ENCODE results near the gene DHRS9.
"Not testable (repeated sequence)": the region's sequence is repeated elsewhere in the genome, so short reads cannot be mapped to it uniquely, and the experiment has no call there.

DHRS9 gene

DNA sequence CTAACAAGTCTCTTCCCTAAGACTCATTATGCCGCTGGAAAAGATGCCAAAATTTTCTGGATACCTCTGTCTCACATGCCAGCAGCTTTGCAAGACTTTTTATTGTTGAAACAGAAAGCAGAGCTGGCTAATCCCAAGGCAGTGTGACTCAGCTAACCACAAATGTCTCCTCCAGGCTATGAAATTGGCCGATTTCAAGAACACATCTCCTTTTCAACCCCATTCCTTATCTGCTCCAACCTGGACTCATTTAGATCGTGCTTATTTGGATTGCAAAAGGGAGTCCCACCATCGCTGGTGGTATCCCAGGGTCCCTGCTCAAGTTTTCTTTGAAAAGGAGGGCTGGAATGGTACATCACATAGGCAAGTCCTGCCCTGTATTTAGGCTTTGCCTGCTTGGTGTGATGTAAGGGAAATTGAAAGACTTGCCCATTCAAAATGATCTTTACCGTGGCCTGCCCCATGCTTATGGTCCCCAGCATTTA is 26.3 kb downstream of the DHRS9 start:
- DNase-seq (ENCODE audit: low spot score): peak; percentile 88

DNA sequence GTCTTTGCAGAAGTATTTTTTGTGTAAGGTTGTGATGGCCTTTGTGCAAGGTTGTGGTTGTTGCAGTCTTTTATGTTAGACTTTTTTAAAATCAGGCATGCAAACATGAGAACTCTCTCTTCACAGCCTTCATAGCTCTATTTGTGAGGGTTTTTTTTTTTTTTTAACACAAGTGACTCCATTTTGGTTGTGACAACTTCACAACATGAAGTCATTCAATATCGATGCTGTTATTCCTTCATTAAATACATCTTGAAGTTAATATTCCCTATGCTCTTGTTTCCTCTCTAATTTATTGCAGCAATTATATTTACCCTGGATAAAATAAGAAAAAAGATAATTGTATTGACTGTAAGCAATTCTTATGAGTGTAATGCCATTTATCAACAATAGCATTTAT is 35.5 kb downstream of the DHRS9 start:
- DNase-seq (ENCODE audit: low spot score): no peak

- DNase-seq (ENCODE audit: low spot score): no peak
These were observed 36.1 kb downstream of the DHRS9 start for GRCh38 chr2:169105476-169105875.

DNA sequence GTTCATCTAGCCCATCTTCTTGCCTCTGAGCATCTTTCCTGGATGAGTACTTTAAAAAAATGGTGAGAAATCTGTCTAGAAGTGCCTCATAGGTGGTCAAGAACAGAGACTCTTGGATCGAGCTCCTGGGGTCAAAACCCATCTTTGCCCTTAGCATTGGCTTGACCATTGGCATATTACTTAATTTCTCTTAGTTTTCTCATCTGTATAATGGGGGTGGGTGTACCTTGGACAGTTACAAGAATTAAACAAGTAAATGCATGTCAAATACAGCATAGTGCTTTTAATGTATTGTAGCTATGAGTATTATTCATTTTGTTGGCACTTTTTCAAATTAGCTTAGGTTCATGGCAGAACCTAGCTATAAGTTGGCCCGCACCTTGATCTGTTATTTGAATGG is 36.8 kb downstream of the DHRS9 start:
- DNase-seq (ENCODE audit: low spot score): no peak

- no peak for DNase-seq (ENCODE audit: low spot score)
These were observed 37.5 kb downstream of the DHRS9 start for GRCh38 chr2:169106563-169107545.

DNA sequence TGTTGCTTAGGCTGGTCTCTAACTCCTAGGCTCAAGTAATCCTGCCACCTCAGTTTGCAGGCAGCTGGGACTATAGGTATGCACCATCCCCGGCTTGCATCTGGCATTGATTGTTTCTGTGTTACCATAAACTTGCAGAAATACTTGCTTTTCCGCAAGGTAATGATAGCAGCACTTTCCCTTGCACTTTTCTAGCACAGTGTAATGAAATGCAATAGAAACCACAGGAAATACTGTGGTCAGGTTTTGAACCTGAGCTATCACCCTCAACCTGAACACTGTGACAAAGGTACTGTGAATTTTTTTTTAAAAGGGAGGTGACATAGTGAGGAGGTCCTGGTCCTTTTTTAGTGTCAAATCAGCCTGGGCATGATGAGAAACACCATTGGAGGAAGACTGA is 38.3 kb downstream of the DHRS9 start:
- no peak for DNase-seq (ENCODE audit: low spot score)

- no peak for DNase-seq (ENCODE audit: low spot score)
These were observed 38.9 kb downstream of the DHRS9 start for GRCh38 chr2:169108099-169108884.

DNA sequence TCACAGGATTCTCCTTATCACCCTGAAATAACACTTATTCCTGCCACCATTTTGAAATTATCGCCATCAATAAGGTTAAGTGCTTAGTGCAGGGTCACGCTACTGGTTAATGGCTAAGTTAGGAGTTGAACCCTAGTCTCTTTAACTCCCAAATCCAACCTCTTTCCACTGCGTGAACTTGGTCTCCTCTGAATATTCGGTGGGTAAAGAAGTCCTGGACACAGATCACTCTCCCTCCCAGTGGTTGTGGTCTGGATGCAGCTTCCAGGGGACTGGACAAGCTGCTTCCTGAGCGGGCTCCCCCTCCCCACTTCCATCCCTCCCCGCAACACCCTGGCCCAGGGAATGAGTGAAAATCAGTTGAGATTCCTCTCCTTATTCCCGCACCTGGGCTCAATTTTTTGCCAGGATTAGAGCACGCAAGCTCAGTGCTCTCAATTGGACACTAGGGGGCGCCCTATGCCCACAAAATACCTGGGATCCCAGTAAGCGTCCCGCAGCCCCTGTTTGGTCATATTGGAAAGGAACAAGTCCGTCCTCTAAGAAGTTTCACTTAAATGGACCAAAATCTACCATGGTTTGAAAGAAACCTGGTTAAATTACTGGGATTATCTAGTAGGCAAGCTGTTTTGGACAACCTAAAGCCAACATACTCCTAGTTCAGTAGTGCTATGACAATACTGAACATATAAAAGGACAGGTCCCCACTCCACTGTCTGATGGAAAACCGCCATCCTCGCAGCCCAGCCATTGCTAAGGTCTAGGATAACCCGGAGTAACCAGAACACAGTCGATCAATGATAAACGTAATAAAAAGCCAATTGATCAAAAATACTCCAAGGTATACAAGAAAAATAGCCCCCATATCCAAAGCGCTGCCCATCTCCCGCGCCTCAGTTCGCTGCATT is 40.4 kb downstream of the DHRS9 start:
- peak; percentile 76 for DNase-seq (ENCODE audit: low spot score)

- DNase-seq (ENCODE audit: low spot score): no peak
These were observed 41.1 kb downstream of the DHRS9 start for GRCh38 chr2:169110419-169110818.

GRCh38 chr2:169110916-169111315 is 41.6 kb downstream of the DHRS9 start:
- no peak for DNase-seq (ENCODE audit: low spot score)

DNA sequence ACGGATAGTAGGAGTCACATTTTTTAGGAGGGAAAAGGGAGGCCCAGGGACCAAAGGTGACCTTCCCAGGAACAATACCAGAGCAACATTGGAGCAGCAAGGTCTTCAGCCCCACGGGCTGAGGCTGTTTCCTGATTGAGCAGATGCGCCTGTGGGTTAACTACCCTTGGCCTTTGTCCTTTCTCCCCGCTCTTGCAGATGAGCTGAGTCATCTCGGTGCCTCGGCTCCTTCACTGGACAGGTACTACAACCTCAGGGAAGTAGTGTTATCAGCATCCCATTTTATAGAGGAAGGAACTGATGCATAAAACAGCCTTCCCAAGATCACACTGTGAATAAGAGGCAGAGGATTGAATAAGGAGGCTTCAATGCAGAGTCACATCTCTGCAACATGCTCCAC is 43.5 kb downstream of the DHRS9 start:
- no peak for DNase-seq (ENCODE audit: low spot score)

- DNase-seq (ENCODE audit: low spot score): no peak
These were observed 44.7 kb downstream of the DHRS9 start for GRCh38 chr2:169114056-169114455.

DNA sequence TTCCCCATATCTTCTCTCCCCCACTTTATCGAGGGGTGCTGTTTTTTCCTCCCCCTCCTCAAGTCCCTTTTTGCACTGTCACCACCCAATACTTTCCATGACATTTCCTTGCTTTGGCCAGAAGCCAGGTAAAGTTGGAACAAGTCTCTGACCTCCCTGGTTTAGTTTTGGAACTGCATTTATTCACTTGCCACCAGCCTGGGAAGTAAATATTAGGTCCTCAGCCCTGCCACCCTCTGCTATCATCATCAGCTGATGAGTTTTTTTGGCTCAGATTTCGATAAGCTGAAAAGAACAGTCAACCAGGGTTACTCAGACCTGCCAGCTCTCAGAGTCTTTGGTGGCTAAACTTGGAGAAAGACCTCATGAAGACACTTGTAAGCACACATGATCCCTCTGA is 47.0 kb downstream of the DHRS9 start:
- no peak for DNase-seq (ENCODE audit: low spot score)

DNA sequence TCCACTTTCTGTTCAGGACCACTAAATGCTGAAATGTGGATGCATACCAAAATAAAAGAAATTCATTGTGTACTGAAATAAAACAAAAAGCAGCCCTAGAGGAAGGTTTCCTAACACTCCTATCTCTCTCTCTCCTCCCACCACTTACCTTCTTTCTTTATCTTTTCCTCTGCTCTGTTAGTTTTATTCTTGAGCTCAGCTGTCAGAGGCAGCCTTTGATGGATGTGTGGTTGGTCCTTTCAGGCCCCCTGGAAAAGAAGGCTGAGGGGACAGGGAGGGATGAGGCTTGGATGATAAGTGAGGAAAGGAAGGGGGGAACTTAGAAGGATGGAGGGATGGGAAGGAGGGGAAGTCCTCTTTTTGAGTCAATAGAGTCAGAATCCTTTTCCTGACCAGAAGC is 47.6 kb downstream of the DHRS9 start:
- DNase-seq (ENCODE audit: low spot score): no peak

DNA sequence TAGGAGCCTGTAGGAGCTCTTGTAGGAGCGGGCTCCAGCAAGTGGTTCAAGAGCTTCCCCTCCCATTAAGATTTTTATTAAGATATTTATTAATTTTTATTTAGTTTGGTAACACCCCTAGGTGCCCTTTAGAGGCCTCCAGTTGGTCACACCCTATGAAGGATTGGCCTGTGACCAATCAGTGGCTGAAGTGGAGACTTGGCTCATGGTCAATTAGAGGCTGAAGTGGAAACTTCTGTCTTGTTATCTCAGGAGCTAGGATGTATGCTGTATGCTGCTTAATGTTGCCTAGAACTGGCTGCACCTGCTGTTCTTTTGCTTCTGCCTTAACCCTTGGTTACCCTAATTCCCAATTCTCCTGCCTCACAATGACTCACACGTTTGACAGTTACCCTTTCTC is 48.7 kb downstream of the DHRS9 start:
- DNase-seq (ENCODE audit: low spot score): no peak

- DNase-seq (ENCODE audit: low spot score): peak; percentile 13
These were observed 49.9 kb downstream of the DHRS9 start for GRCh38 chr2:169119123-169119760.

GRCh38 chr2:169119851-169120250 is 50.5 kb downstream of the DHRS9 start:
- no peak for DNase-seq (ENCODE audit: low spot score)

DNA sequence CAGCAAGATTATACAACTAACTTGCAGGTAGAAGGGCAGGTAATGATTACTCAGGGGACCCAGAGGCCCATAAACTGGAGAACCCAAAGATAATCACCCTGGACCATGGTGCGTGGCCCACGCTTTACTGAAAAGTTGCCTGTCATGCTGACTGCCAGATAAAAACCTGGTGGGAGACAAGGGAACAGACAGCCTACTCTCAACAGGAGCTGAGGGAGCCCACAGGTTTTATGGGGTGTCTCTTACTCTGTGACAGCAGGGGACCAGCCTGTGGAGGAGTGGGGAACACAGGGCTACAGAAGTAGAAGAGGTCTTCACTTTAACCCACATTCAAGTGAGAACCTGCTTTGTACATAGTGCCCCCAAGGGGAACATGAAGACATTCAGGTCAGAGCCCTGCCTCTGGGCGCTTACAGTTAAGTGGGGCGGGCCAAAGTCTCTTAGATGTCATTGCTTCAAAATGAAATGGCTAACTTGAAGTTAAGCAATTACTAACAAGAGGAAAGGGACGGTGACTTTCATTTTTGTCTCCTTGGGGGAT is 60.4 kb downstream of the DHRS9 start:
- no peak for DNase-seq (ENCODE audit: low spot score)

DNA sequence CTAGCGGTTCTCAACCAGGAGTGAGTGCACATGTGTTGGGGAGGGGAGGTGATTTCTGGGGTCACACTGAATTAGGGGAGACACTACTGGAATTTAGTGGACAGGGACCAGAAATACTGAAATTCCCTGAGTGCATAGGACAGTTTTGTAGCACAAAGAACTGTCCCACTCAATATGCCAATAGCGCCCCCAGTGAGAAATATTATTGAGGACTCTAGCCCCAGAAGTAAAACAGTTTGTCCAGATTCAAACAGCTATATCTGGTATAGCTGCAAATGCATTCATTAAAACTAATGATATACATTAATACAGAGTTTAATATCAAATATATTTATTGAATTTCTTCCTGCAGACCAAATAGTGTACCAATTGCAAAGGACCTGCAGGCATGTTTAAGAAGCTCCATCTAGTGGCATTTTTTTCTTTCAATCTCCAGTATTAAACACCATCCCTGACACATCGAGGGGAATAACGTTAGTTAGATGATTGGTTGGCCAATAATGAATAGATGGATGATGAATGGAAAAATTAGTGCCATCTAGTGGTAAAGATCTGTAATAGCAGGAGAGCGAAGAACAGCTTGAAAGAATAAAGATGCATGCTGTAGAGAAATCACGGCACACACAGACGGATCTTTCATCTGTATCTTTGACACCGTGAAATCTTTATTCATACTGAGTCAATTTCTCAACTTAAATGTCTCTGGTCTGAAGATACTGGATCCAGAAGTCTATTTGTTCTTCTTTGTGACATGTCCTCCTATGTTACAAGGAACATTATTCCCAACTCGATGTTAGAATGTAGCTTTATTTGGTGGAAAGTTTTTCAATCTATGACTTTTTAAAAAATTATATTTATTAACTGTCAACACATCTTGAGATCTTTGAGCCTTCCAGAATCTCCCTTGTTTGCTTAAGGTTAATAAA is 62.5 kb downstream of the DHRS9 start:
- peak; percentile 82 for DNase-seq (ENCODE audit: low spot score)

DNA sequence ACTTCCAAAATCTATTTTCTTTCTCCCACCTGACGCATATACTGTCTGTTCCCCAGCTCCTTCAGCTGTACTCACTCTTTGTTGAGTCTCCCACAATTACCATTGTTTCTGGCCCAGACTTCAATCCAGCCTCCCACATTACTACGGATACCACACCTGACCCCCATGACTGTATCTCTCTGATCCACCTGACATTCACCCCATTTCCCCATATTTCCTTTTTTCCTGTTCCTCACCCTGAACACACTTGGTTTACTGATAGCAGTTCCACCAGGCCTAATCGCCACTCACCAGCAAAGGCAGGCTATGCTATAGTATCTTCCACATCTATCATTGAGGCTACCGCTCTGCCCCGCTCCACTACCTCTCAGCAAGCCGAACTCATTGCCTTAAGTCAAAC is 64.9 kb downstream of the DHRS9 start:
- not testable (repeated sequence) for DNase-seq (ENCODE audit: low spot score)

All from kidney tubule cell (primary cell).